HEK293T (cell line): ENCODE measurements around the gene ENTPD8.
"Not testable (repeated sequence)": the region's sequence is repeated elsewhere in the genome, so short reads cannot be mapped to it uniquely, and the experiment has no call there.

Experiments
- CTCF ChIA-PET: fragments of 350-600 bp; formaldehyde crosslinking; extraction: SDS; loops from one replicate; lab custom pipeline; 2021; ENCODE audit warnings: antibody characterized with exemption, inconsistent platforms; lab: Yijun Ruan, JAX
- POLR2A ChIA-PET: fragments of 350-600 bp; formaldehyde crosslinking; extraction: SDS; loops from one replicate; lab custom pipeline; 2020; ENCODE audit warnings: antibody characterized with exemption, inconsistent platforms; lab: Yijun Ruan, JAX
- DNase-seq: peaks from one replicate; pipeline ENCODE4 v3.0.0; 2012; ENCODE audit warnings: mixed read lengths; ENCODE audit errors: extremely low spot score
- ARNT ChIP-seq: fragments of 450-650 bp; IDR thresholded peaks from 2 replicates; pipeline ENCODE4 v1.6.1; 2017; ENCODE audit warnings: mild to moderate bottlenecking
- BHLHE40 ChIP-seq: fragments of 450-650 bp; IDR thresholded peaks from 2 replicates; pipeline ENCODE4 v1.6.1; 2016; ENCODE audit warnings: mild to moderate bottlenecking, moderate library complexity, borderline replicate concordance
- CTBP1 ChIP-seq: fragments of 450-650 bp; IDR thresholded peaks from 2 replicates; pipeline ENCODE4 v1.6.1; 2016; ENCODE audit warnings: borderline replicate concordance
- ELF4 ChIP-seq: fragments of 450-650 bp; IDR thresholded peaks from 2 replicates; pipeline ENCODE4 v1.6.1; 2017; ENCODE audit warnings: antibody characterized with exemption
- FOXA1 ChIP-seq: fragments of 450-650 bp; IDR thresholded peaks from 2 replicates; pipeline ENCODE4 v1.6.1; 2016; ENCODE audit warnings: mild to moderate bottlenecking
- FOXK2 ChIP-seq: fragments of 450-650 bp; IDR thresholded peaks from 2 replicates; pipeline ENCODE4 v1.6.1; 2016; ENCODE audit warnings: mild to moderate bottlenecking
- FOXM1 ChIP-seq: fragments of 450-650 bp; IDR thresholded peaks from 2 replicates; pipeline ENCODE4 v1.6.1; 2017; ENCODE audit warnings: mild to moderate bottlenecking, borderline replicate concordance
- HDGF ChIP-seq: fragments of 450-650 bp; IDR thresholded peaks from 2 replicates; pipeline ENCODE4 v1.6.1; 2017; ENCODE audit warnings: antibody characterized with exemption, borderline replicate concordance
- L3MBTL2 ChIP-seq: fragments of 450-650 bp; conservative IDR thresholded peaks from 2 replicates; pipeline ENCODE4 v1.6.1; 2016; ENCODE audit warnings: mild to moderate bottlenecking
- LEF1 ChIP-seq: fragments of 450-650 bp; IDR thresholded peaks from 2 replicates; pipeline ENCODE4 v1.6.1; 2017; ENCODE audit warnings: mild to moderate bottlenecking, borderline replicate concordance
- NFRKB ChIP-seq: fragments of 450-650 bp; IDR thresholded peaks from 2 replicates; pipeline ENCODE4 v1.6.1; 2016; ENCODE audit warnings: mild to moderate bottlenecking, moderate library complexity
- PKNOX1 ChIP-seq: fragments of 450-650 bp; IDR thresholded peaks from 2 replicates; pipeline ENCODE4 v1.6.1; 2016
- SP1 ChIP-seq: fragments of 450-650 bp; IDR thresholded peaks from 2 replicates; pipeline ENCODE4 v1.6.1; 2017
- SUZ12 ChIP-seq: fragments of 450-650 bp; IDR thresholded peaks from 2 replicates; pipeline ENCODE4 v1.6.1; 2016; ENCODE audit warnings: mild to moderate bottlenecking
- TARDBP ChIP-seq: fragments of 450-650 bp; IDR thresholded peaks from 2 replicates; pipeline ENCODE4 v1.6.1; 2016
- ZNF384 ChIP-seq: fragments of 450-650 bp; IDR thresholded peaks from 2 replicates; pipeline ENCODE4 v1.6.1; 2016

ENTPD8 gene

GRCh38 chr9:137411260-137411644, 29.9 kb downstream of the ENTPD8 start:
- DNase-seq = no peak
- POLR2A ChIA-PET = interaction anchor here (2.0 kb wide), 1 partner anchor 109 kb away, joined by 5 read pairs; the partner anchor contains the start of gene NRARP
- TF ChIP-seq HDGF = no peak
- no peak for TF ChIP-seq LEF1
- TF ChIP-seq PKNOX1 = no peak
- TF ChIP-seq CTBP1 = no peak
- no peak for TF ChIP-seq SP1
- TF ChIP-seq BHLHE40 = no peak
- no peak for TF ChIP-seq L3MBTL2
- TF ChIP-seq SUZ12 = no peak
- no peak for TF ChIP-seq FOXM1
- no peak for TF ChIP-seq TARDBP
- no peak for TF ChIP-seq NFRKB
- TF ChIP-seq ZNF384 = no peak
- TF ChIP-seq ARNT = no peak
- TF ChIP-seq FOXK2 = no peak
- no peak for TF ChIP-seq FOXA1
- no peak for TF ChIP-seq ELF4

GRCh38 chr9:137410891-137411249, 30.3 kb downstream of the ENTPD8 start:
- ChIA-PET POLR2A (no interaction called here), CTCF (no interaction called here)
- TF ChIP-seq BHLHE40 = no peak
- TF ChIP-seq HDGF = no peak
- no peak for DNase-seq

More at GRCh38 chr9:137411260-137411644, 29.9 kb downstream of the ENTPD8 start:
- CTCF ChIA-PET = no interaction called here

GRCh38 chr9:137410236-137410890, 30.8 kb downstream of the ENTPD8 start:
- POLR2A ChIA-PET, DNase-seq: not testable (repeated sequence)
- CTCF ChIA-PET = interaction anchor here (1.6 kb wide), 1 partner anchor 123 kb away, joined by 5 read pairs; no protein-coding TSS in a partner anchor

GRCh38 chr9:137409515-137409914, 31.6 kb downstream of the ENTPD8 start:
- DNase-seq = no peak
- TF ChIP-seq SUZ12 (no peak), LEF1 (no peak), ELF4 (no peak), NFRKB (no peak), FOXA1 (no peak), PKNOX1 (no peak), FOXK2 (no peak), L3MBTL2 (no peak), BHLHE40 (no peak), FOXM1 (no peak), ZNF384 (no peak), ARNT (no peak), CTBP1 (no peak), TARDBP (no peak)
- CTCF ChIA-PET = interaction anchor here (1.6 kb wide), 1 partner anchor 122 kb away, joined by 5 read pairs; no protein-coding TSS in a partner anchor
- POLR2A ChIA-PET = interaction anchor here (1.8 kb wide), 1 partner anchor 14 kb away, joined by 5 read pairs; the partner anchor contains the start of genes EXD3 and NOXA1

DNA sequence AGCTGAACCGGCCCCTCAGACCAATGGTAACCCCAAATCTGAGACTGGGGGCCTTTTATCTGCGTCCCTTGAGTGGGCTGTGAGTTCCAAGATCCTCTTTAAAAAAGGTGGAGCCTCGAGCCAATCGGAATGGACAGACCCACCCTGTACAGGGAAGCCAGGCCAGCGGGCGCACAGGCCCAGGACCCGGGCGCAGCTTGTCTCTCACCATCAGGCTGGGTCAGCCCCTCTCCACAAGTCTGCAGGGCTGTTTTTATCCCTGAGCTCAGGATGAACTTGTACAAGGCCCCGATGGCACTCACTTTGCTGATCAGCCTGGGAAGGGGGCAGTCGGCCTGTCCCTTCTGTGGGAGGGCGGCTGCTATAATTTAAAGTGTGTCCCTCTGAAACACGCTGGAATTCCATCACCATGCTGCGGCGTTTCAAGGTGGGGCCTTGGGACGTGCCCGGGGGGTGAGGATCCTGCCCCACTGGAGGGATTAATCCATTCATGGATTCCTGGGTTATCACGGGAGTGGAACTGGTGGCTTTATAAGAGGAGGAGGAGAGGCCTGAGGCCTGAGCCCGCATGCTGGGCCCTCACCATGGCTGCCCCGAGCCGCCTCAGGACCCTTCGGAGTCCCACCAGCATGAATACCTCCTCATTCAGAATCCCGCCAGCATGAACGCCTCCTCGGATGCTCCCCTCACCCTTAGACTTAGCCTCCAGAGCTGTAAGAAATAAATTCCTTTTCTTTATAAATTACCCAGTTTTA, 32.3 kb downstream of the ENTPD8 start:
- ChIA-PET CTCF (interaction anchor here (0.6 to 1.6 kb wide), 2 partner anchors 122 to 169 kb away, joined by 3 to 5 read pairs; no protein-coding TSS in a partner anchor), POLR2A (interaction anchor here (1.8 kb wide), 1 partner anchor 14 kb away, joined by 5 read pairs; the partner anchor contains the start of genes EXD3 and NOXA1)
- no peak for TF ChIP-seq CTBP1
- TF ChIP-seq FOXM1 = no peak
- TF ChIP-seq HDGF = no peak
- no peak for TF ChIP-seq TARDBP
- no peak for TF ChIP-seq NFRKB
- no peak for TF ChIP-seq FOXK2
- no peak for TF ChIP-seq PKNOX1
- no peak for TF ChIP-seq SUZ12
- no peak for TF ChIP-seq BHLHE40
- TF ChIP-seq SP1 = no peak
- TF ChIP-seq FOXA1 = no peak
- no peak for TF ChIP-seq ELF4
- TF ChIP-seq L3MBTL2 = no peak
- TF ChIP-seq ZNF384 = no peak
- TF ChIP-seq ARNT = no peak
- TF ChIP-seq LEF1 = no peak
- DNase-seq = no peak
